Left cardiac atrium (tissue), 4 donors: ENCODE results near the gene REG4. TPM values are rescaled to one million over a fixed set of nuclear protein-coding genes. Genes with fewer than 3 reads are reported as not detected.

Experiments
- ATAC-seq, 2 donors: fragments of 200-7000 bp; cut with Tn5 transposase; one replicate each; pipeline ENCODE4 v1.9.1; 2020; ENCODE audit warnings: mild to moderate bottlenecking in 2 of 2, moderate library complexity in 2 of 2
- DNase-seq: peaks from one replicate; pipeline ENCODE4 v3.0.0-alpha.2; 2020
- intact Hi-C, 2 donors: fragments of 100-400 bp; cut with DNase I; formaldehyde crosslinking; loops; one replicate each; pipeline versions ENCODE4 v1.14.1 to v1.15.1; 2022 to 2023
- total RNA-seq, 2 donors: library from RNA; stranded (reverse); fragmentation: NEBNext Ultra II Directional; extraction: Animal tissue kit (Norgen Biotek cat#: 25700); gene quantifications; one replicate each; pipeline ENCODE4 v1.2.1, GENCODE V29; 2021
- donor health status: DM: no; HTN: yes; CAD: no.
- donor health status: DM: no; HTN: yes; CAD: no; lungs with severe emphysema.
- donor health status: DM: yes; HTN: yes; CAD: no.
- donor health status: Dilated cardiomyopathy.

The REG4 gene
- total RNA-seq, 2 donors from 2014 or later, result not detected

DNA sequence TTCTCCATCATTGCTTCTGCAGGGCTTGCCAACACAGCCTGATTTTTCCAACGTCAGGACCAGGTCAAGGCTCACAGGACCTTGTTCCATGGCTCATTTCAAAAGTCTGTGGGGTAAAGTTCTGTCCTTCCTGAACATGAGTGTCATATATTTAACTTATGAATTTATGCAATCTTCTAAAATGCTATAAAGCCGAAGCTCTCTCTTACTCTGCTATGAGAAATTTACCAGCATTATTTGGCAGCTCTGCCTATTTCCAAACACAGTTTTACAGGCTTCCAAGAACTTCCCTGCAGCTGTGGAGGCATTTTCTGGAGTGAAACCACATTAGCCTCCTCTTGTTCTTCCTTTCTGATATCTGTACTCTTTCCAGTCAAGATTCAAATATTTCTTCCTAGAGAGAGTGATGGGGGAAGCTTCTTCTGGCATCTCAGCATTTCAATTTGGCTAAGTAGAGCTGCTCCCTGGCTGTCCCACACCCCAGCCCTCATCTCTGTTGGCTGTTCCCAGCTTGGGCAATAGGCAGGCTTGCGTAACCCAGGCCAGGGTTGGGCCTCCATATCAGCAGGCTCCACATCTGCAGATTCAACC, 27.0 kb downstream of the REG4 start:
- ATAC-seq, result peak; percentile 83 to 88
- intact Hi-C loops, result no loop called here
- DNase-seq, result peak; percentile 71

DNA sequence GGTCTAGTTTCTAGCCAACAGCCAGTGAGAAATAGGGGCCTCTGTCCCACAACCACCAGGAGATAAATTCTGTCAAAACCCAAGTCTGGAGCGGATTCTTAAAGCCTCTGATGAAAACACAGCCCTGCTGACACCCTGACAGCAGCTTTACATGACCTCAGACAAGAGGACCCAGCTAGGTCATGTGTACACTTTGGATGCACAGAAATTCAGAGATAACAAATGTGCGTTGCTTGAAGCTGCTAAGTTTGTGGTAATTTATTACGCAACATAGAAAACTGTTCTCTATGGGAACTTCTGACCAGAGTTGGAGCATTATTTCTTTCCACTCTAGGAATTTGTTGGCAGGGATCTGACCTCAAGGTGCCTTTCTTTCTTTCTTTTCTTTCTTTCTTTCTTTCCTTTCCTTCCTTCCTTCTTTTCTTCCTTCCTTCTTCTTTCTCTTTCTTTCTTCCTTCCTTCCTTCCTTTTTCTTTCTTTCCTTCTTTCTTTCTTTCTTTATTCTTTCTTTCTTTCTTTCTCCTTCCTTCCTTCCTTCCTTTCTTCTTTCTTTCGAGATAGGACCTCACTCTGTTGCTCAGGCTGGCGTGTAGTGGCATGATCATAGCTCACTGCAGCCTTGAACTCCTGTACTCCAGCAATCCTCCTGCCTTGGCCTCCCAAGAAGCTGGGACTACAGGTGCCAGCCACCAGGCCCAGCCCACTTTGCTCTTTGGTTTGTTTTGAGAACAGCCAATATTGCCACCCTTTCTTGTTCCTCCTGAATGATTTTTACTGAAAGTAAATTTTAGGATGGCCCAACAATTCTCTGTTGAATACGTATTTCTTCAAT, 27.7 kb downstream of the REG4 start:
- ATAC-seq, result peak; percentile 39 to 41
- intact Hi-C loops, result no loop called here
- DNase-seq, result no peak

DNA sequence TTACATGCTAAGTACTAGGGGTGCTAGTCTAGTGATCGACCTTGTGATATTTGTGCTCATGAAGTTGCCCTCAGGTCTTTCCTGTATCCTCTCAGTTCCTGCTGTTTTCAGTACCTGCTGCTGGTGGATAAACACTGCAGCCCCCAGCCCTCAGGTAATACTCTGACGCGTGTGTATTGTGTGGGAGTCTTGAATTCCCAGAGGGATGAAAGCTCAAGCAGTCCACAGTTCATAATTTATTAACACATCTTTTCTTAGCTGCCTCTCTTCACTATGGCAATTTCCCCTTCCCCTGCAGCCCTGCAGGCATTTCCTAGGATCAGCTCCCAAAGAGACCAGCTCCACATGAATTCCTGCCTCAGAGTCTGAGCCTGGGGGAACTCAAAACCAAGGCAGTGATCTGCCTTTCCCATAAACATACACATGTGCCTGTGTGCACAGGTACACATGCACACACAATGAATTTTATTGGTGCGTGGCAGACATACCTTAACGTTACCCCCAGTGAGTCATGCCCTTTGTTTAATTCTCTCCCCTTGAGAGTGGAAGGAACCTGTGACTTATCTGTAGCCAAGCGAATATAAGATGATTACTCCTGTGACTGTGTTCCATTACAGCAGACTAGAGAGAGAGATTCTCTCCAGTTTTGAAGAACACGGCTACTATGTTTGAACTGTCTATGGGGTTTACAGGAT, 28.5 kb downstream of the REG4 start:
- DNase-seq (no peak), ATAC-seq (no peak)
- intact Hi-C loops, result no loop called here

DNA sequence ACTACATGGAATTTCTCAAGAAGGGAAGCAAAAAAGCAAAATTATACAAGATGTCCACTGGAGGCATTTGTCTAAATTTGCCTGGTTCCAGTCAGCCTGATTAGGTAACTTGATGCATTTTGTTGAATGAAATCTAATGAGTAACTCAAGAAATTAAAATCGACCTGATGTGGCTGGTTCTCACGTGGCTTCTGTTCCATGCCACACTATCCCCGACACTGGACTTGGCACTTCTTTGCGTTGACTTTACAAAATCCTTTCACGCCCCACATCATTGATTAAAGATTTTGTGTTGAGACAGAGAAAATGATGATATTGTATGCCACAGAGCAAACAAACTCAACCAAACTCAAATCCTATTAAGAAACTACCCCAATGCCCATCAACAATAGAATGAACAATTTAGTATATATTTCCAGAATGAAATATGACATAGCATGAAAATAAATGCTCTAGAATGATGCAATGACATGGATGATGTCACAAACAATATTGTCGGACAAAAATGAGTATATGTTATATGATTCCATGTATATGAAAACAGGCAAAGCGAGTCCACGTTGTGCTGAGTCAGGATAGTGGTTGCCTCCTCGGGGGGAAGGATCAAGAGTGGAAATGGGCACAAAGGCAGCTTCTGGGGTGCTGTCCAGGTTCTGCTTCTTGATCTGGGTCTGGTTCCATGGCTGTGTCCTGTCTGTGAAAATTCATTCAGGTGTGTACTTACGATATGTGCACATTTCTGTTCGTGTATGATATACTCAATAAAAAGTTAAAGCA, 29.6 kb downstream of the REG4 start:
- intact Hi-C loops, result no loop called here
- DNase-seq, result no peak
- no peak for ATAC-seq

DNA sequence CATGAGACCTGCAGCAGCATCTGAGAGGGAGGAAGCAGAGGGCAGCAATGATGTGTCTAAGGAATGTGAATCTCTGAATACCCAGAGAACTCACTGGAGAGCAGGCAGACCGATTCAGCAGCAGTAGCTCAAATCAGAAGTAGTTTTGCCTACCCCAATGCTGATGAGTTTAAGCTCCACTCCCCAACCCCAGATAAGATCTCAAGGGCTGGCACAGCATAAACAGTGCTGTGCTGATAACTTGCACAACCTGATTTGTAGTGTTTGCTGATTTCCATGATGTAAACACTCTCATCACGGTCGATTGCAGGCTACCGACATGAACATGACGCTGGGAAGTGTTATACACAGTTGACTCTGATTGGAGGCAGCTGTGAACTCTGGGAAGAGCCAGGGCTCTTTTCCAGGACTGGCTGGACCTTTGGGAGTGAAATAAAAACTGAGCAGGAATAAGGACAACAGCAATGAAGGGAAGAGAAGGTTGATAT, 31.3 kb downstream of the REG4 start:
- intact Hi-C loops, result no loop called here
- DNase-seq (no peak), ATAC-seq (peak; percentile 71 to 82)

DNA sequence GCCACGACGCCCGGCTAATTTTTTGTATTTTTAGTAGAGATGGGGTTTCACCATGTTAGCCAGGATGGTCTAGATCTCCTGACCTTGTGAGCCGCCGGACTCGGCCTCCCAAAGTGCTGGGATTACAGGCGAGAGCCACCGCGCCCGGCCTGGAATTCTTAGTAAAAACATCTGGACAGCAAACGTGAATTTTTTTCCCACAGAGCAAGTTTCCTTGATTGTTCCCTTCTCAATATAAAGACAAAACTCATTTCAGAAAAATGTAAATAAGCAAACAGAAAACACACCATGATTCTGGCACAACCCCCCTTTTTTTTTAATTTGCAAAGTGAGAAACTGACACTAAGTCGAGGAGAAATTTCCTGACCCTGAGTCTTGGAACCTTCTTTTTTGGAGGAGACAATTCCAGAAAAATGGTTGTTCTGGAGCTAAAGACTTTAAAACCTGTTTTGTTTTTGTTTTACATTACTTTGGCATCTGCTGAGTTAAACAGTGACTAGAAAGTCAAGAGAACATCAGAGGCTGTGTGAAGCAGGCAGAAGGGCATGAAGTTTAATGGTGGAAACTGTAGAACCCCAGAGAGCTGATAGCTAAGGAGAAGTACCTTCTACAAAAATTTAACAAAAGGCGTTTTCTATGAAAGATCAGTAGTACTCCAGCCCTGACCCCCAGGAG, 32.2 kb downstream of the REG4 start:
- ATAC-seq, result no peak
- intact Hi-C loops, result no loop called here
- DNase-seq, result no peak

DNA sequence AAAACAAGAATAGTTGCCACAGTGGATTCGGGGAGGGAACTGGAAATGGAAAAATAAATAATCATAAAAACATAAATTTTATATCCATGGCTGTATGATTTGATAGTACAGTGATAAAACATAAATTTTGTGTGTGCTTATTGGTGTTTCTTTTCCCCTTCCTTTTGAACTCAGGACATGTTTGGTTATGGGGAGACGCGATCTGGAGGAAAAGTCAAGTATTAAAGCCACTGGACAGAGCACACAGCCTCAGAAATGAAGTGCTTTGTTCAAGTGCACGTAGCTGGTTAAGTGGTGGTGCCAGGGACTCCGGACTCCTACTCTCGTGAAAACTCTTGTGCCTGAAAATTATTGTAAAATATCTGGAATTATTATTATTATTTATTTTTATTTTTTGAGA, 32.9 kb downstream of the REG4 start:
- intact Hi-C loops, result no loop called here
- ATAC-seq (no peak), DNase-seq (no peak)

DNA sequence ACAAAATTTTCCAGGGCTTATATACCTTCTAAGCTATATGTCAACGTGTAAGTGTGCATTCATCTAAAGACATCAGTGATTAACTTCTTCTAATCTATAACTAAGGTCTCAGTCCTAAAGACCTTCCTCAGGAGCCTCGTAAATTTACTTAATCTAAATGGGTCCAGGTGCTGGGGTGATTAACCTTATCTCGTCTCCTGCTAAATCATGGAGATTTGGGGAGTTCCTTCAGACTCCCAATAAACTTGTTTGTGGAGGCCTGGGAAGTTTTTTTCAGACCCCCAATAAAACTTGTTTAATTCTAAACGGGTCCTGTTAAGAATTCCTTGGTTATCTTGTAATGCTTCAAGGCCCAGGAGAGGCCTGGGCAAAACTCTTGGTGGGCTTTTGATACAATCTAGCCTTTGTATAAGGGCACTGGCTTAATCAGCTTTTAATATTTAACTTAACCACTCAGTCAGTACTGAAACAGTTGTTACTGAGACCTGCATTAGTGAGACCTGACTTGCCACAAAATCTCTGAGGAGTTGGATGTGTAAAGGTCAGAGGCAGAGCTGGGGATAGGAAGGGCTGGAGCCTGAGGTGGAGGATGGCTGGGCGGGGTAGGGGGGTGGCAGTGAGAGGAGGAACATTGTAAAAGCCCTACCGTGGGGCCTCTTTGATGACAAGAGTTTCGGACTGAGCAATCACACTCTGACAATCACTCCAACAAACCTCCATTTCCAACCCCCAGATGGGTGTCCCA, 36.3 kb downstream of the REG4 start:
- ATAC-seq (no peak), DNase-seq (no peak)
- intact Hi-C loops, result no loop called here

DNA sequence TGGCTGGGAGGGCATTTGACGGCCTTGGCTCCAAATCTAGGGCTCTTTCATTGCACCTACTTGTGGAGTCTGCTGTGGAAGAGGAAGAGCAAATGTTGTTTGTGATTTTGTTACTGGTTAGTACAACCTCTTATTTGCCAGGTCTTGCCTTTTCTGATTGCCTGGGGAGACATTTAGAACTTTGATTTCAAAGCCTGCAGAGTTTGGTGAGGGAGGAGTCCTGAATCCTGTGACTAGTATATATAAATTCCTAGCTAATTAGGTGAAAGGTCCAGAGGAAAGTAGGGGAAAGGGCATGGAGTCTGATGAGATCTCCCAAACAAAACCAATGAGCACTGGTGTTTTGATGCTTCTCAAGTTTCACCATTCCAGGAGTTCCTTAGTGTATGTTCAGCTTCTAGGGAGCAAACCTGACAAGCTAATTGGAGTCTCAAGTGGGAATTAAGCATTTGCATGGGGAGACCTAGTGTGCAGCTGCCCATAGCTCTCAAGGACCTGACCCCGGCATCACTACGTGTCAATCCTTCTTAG, 37.5 kb downstream of the REG4 start:
- ATAC-seq (peak in 1 of 2 donors; percentile 64), DNase-seq (no peak)
- intact Hi-C loops, result no loop called here

DNA sequence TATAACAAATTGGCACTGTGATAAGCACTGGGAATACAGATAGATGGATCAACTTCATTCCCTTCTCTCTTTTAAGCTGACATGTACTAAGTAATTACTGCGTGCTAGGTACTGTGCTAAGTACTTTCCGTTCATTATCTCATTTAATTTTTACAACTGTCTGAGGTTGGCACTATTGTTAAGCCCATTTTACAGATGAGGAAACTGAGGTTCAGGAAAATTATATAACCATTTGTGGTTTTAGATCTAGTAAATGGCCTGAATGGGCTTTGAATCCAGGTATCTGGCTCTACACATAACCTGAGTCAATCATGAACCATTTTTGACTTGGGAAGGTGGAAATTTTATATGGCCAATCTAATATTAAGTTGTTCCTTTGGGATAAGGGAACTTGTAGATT, 39.0 kb downstream of the REG4 start:
- intact Hi-C loops, result no loop called here
- DNase-seq (no peak), ATAC-seq (no peak)

DNA sequence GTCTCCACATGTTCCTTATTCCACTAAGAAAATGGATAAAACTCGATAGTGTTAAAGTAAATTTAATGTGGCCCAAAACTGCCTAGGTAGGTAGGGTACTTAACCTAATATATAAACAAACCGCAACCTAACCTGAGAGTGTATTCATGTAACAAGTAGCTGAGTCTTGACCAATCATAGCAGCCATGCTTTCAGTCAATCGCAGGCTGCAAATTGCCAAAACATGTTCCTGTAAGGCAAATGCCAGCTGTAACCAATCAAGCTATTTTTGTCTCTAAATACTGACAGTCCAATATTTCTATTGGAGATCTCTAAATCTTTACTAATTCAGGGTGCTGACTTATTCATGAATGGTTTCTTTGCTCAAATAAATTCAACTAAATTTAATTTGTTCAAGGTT, 39.5 kb downstream of the REG4 start:
- DNase-seq, result no peak
- no peak for ATAC-seq
- intact Hi-C loops, result no loop called here

DNA sequence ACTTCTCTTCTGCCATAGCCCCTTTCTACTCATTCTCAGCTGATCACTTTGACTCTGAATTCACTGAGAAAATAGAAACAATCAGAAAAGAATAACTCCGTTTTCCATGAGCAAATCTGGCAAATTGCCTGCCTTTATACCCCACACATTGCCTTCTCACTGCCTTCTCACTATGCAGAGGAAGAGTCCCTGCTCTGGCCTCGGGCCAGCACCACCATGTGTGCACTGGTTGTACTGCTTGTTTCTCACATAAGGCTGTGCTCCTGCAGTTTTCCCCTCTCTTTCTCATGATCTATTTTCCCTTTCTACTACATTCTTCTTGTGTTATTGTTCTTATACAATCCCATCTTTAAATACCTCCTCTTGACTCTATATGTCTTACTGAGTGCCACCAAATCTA, 40.2 kb downstream of the REG4 start:
- intact Hi-C loops, result no loop called here
- ATAC-seq, result no peak
- DNase-seq, result no peak

DNA sequence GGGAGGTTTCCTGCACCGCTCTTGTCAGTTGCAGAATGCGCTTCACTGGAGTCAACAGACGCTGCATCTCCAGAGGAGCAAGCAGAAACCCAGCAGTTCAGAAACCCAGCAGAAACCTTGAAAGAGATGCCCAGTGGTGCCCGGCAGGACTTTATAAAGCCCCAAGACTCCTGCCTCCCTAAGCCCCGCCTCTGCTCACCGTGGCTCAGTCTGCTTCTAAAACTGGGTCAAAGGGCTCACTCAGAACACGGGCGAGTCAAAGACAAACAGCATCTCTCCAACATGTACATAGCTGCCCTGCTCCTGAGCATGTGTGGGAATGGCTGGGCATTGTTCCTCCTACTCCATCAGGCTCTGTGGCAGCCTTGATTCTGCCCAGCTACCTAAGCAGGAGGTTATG, 42.5 kb downstream of the REG4 start, which contains the start of gene HMGCS2:
Gene HMGCS2, minus strand, starts transcription at position 128 of the 400 bp plus-strand sequence. Its CDS starts 61 bp downstream, at position 67.
- DNase-seq, result no peak
- peak in 1 of 2 donors; percentile 48 for ATAC-seq
- intact Hi-C loops, result no loop called here

DNA sequence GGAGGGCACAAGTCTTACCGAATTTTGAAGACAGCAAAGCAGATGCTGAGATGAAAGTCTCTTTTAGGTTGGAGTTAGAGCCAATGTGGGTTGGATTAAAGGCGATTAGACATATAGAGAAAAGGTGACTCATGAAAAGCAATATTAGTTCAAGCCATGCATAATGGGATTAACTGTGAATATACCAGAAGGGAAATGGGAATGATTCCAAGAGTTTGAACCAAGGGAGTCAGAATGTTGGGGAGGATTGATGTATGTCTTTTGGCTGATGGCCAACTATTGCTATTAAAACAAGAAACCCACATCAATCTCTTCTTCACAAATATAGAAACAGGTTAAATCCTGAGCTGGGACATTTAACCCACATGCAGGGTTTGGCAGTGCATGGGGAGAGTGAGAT, 43.8 kb downstream of the REG4 start:
- intact Hi-C loops, result no loop called here
- ATAC-seq (no peak), DNase-seq (no peak)

DNA sequence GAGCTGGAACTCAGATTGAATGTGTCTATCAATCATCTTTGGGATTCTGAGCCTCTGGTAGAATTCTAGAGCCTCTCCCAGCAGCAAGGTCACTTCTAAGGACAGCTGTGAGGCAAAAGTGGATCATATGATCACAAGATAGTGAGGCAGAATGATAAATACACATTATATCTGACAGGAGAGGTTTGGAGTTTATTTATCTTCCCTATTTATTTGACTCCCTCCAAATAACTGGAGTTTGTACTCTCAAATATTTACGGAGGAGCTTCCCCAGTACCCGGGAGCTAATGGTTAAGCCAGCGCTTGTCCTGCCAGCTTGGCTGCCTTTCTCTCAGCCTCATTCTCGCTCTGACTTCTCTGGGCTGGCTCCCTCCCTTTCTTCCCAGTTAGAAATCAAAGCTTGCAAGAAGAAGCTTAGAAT, 44.9 kb downstream of the REG4 start:
- no peak for DNase-seq
- peak; percentile 72 to 82 for ATAC-seq
- intact Hi-C loops, result no loop called here

DNA sequence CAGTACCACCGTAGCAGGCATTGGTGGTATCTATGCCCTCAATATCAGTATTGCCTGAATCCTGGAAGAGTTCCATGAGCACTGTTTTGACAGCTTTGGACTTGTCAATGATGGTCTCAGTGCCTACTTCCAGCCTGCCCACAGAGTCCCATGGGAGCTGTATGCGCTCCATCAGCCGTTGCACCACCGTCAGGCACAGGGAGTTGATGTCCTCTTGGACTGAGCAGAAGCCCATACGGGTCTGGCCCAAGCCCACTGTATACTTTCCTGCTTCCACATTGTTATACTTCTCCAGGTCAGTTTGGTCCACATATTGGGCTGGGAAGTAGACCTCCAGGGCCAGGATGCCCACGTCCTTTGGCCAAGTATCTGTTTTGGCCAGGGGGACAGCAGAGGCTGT, 47.0 kb downstream of the REG4 start:
- no peak for ATAC-seq
- intact Hi-C loops, result no loop called here
- no peak for DNase-seq

DNA sequence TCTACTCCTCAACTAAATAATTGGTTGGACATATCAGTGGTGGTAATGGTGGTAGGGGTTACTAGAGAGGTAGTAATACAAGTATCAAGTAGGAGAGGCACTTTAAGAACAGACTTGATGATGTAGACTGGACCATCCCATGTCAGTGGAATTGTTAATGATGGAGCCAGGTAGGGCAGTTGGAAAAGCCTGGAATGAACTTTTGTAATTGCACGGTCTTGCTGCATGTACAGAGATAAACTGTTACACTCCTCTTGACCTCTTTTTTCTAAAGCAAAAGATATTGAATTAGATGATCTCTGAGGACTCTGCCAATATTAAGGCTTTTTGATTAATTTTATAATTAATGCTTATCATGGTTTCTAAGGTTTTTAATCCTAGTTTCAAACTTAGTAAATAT, 48.3 kb downstream of the REG4 start:
- no peak for ATAC-seq
- intact Hi-C loops, result no loop called here

DNA sequence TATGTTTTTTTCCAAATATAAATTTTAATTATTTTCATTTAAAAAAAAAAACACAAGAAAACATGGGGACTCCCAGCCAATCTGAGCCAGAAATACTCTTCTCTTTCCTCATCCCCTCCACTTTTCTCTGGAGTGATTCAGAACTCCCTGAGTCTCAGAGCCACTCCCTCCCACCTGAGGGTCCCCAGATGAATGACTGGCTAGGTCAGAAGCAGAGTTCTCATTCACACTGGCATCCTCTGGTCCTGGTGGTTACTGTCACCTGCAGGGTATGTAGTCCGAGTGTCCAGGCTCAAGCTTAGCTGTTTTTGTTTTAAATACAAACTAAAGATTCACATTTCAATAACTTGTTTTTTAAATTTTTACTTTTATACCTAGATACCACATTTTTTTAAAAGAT, 48.9 kb downstream of the REG4 start:
- intact Hi-C loops, result no loop called here
- DNase-seq (no peak), ATAC-seq (no peak)

More for the DNA sequence above, 48.3 kb downstream of the REG4 start:
- DNase-seq, result no peak
